CD8-positive, alpha-beta memory T cell (primary cell): ENCODE measurements around the gene PFDN5. TPM values are rescaled to one million over a fixed set of nuclear protein-coding genes. Genes with fewer than 3 reads are reported as not detected.

Experiments used
- CTCF ChIA-PET: fragments of 350-600 bp; sonication (Branson Sonifier 250); formaldehyde crosslinking; loops from one replicate; lab custom pipeline; 2021; ENCODE audit warnings: antibody characterized with exemption; lab: Charles Lee
- POLR2A ChIA-PET: fragments of 350-600 bp; sonication (Branson Sonifier 250); formaldehyde crosslinking; loops from one replicate; lab custom pipeline; 2021; ENCODE audit warnings: antibody characterized with exemption; lab: Charles Lee
- DNase-seq, 5 donors: peaks; one replicate each; pipeline versions ENCODE4 v3.0.0 to v3.0.0-alpha.2; 2020 to 2022; ENCODE audit warnings: mixed read lengths in 1 of 5
- H3K27ac ChIP-seq: one replicate; pipeline ENCODE4 v1.7.0; 2013; ENCODE audit warnings: low read depth, mild to moderate bottlenecking, low read length, moderate library complexity
- H3K27me3 ChIP-seq: 2 replicates; pipeline ENCODE4 v1.7.0; 2013; ENCODE audit warnings: low read length, mild to moderate bottlenecking; ENCODE audit not compliant: insufficient read depth, poor library complexity, severe bottlenecking
- H3K36me3 ChIP-seq: 2 replicates; pipeline ENCODE4 v1.7.0; 2013; ENCODE audit warnings: mild to moderate bottlenecking, low read length, moderate library complexity; ENCODE audit not compliant: insufficient read depth
- H3K4me1 ChIP-seq: 2 replicates; pipeline ENCODE4 v1.7.0; 2013; ENCODE audit warnings: mild to moderate bottlenecking, low read length, moderate library complexity; ENCODE audit not compliant: insufficient read depth
- H3K4me3 ChIP-seq: 2 replicates; pipeline ENCODE4 v1.7.0; 2013; ENCODE audit warnings: mild to moderate bottlenecking, low read length
- H3K9me3 ChIP-seq: 2 replicates; pipeline ENCODE4 v1.7.0; 2013; ENCODE audit warnings: mild to moderate bottlenecking, low read length
- H3K27ac Mint-ChIP-seq, 8 donors: one replicate each; pipeline ENCODE4 v1.8.0; 2020 to 2021; ENCODE audit warnings: mixed read lengths in 8 of 8, mild to moderate bottlenecking in 6 of 8, inconsistent platforms in 3 of 8, moderate library complexity in 3 of 8
- H3K27me3 Mint-ChIP-seq, 2 donors: one replicate each; pipeline ENCODE4 v1.8.0; 2020 to 2021; ENCODE audit warnings: mixed read lengths in 2 of 2, mild to moderate bottlenecking in 1 of 2, moderate library complexity in 1 of 2
- H3K36me3 Mint-ChIP-seq, 3 donors: one replicate each; pipeline ENCODE4 v1.8.0; 2020 to 2021; ENCODE audit warnings: mixed read lengths in 3 of 3, inconsistent platforms in 1 of 3, mild to moderate bottlenecking in 1 of 3
- H3K4me1 Mint-ChIP-seq, 3 donors: one replicate each; pipeline ENCODE4 v1.8.0; 2020 to 2021; ENCODE audit warnings: mixed read lengths in 3 of 3, inconsistent platforms in 1 of 3, mild to moderate bottlenecking in 1 of 3
- H3K4me3 Mint-ChIP-seq, 7 donors: one replicate each; pipeline ENCODE4 v1.8.0; 2020 to 2021; ENCODE audit warnings: mixed read lengths in 7 of 7, mild to moderate bottlenecking in 6 of 7, moderate library complexity in 4 of 7, inconsistent platforms in 2 of 7
- H3K9me3 Mint-ChIP-seq, 5 donors: one replicate each; pipeline ENCODE4 v1.8.0; 2020 to 2022; ENCODE audit warnings: mixed read lengths in 5 of 5, mild to moderate bottlenecking in 3 of 5, moderate library complexity in 2 of 5, inconsistent platforms in 1 of 5
- polyA plus RNA-seq: library from polyadenylated mRNA; unstranded; fragments of 300-500 nt; fragmentation: Illumina TruSeq; gene quantifications from one replicate; pipeline ENCODE4 v1.2.3, GENCODE V29; 2021
- total RNA-seq, 2 experiments: library from RNA; stranded (reverse); gene quantifications; one replicate each; pipeline ENCODE4 v1.2.3, GENCODE V29; 2021

Gene PFDN5
- total RNA-seq, result 100 to 1,000 TPM; 380 to 385 TPM
- 1,325 TPM for polyA plus RNA-seq

GRCh38 chr12:53295070-53295890 lies at the start of gene PFDN5:
Gene PFDN5 (plus strand): TSS chr12:53295542. CDS start chr12:53295568, 26 bp downstream.
- H3K36me3 ChIP-seq, result peaks cover 13% of the 10 kb centered on the region

GRCh38 chr12:53251477-53252348 lies 43.6 kb upstream of the PFDN5 start:
- Histone ChIP-seq H3K4me1 (peaks cover 41% of the 10 kb centered on the region), H3K4me3 (peak overlapping the region; percentile 83), H3K9me3 (no peaks in the 10 kb centered on the region), H3K27me3 (no peaks in the 10 kb centered on the region), H3K36me3 (no peaks in the 10 kb centered on the region), H3K27ac (peak overlapping the region; percentile 73)
- H3K27me3 Mint-ChIP-seq, result peaks cover 0 to 1% of the 10 kb centered on the region in 2 donors
- H3K4me3 Mint-ChIP-seq, result peak overlapping the region; percentile 97 to 99 (median 99)
- peak overlapping the region; percentile 90 to 100 (median 98) for H3K27ac Mint-ChIP-seq
- H3K4me1 Mint-ChIP-seq, result peaks cover 32 to 46% (median 46%) of the 10 kb centered on the region in 3 donors
- ChIA-PET CTCF (interaction anchor here (0.6 to 7.0 kb wide), 27 partner anchors 9 to 187 kb away, joined by 3 to 166 read pairs (median 4); partner anchors contain the start of genes AAAS, CSAD, ESPL1 and ITGB7), POLR2A (interaction anchor here (0.6 to 1.3 kb wide), 7 partner anchors 32 to 249 kb away, joined by 3 to 8 read pairs (median 4); partner anchors contain the start of gene TARBP2)
- H3K9me3 Mint-ChIP-seq, result no peaks in the 10 kb centered on the region
- peak; percentile 68 to 84 (median 69) for DNase-seq
- H3K36me3 Mint-ChIP-seq, result peaks cover 0 to 38% (median 0%) of the 10 kb centered on the region in 3 donors

More at GRCh38 chr12:53295070-53295890, at the start of gene PFDN5:
- H3K36me3 Mint-ChIP-seq, result peaks cover 0 to 42% (median 3%) of the 10 kb centered on the region in 3 donors
- Histone ChIP-seq H3K27me3 (no peaks in the 10 kb centered on the region), H3K9me3 (no peaks in the 10 kb centered on the region), H3K4me3 (peak within 1 kb of the TSS; percentile 90), H3K27ac (peak within 1 kb of the TSS; percentile 87), H3K4me1 (peaks cover 41% of the 10 kb centered on the region)
- DNase-seq, result peak; percentile 72 to 93 (median 87)
- POLR2A ChIA-PET, result interaction anchor here (0.5 to 2.0 kb wide), 18 partner anchors 22 to 435 kb away, joined by 3 to 12 read pairs (median 4); partner anchors contain the start of genes AAAS, CSAD, EIF4B and ESPL1
- peak within 1 kb of the TSS; percentile 93 to 100 (median 99) for H3K27ac Mint-ChIP-seq
- peaks cover 43 to 53% (median 47%) of the 10 kb centered on the region in 3 donors for H3K4me1 Mint-ChIP-seq
- H3K9me3 Mint-ChIP-seq, result no peaks in the 10 kb centered on the region
- peak within 1 kb of the TSS; percentile 97 to 100 (median 100) for H3K4me3 Mint-ChIP-seq
- CTCF ChIA-PET, result interaction anchor here (0.7 to 11.3 kb wide), 11 partner anchors 9 to 164 kb away, joined by 3 to 192 read pairs (median 4); partner anchors contain the start of genes AAAS, CSAD and ITGB7
- H3K27me3 Mint-ChIP-seq, result no peaks in the 10 kb centered on the region

GRCh38 chr12:53252349-53252916 lies 42.9 kb upstream of the PFDN5 start:
- POLR2A ChIA-PET, result interaction anchor here (0.6 to 1.5 kb wide), 4 partner anchors 14 to 248 kb away, joined by 3 to 5 read pairs (median 4); partner anchors contain the start of gene TARBP2
- DNase-seq, result no peak
- no peaks in the 10 kb centered on the region for H3K27me3 ChIP-seq
- Mint-ChIP-seq H3K27me3 (peaks cover 0 to 1% of the 10 kb centered on the region in 2 donors), H3K27ac (peak overlapping the region; percentile 86 to 100 (median 97)), H3K4me3 (peak overlapping the region; percentile 97 to 99 (median 99)), H3K9me3 (no peaks in the 10 kb centered on the region), H3K36me3 (peaks cover 0 to 39% (median 0%) of the 10 kb centered on the region in 3 donors), H3K4me1 (peaks cover 32 to 46% (median 46%) of the 10 kb centered on the region in 3 donors)
- H3K27ac ChIP-seq, result peak overlapping the region; percentile 73
- H3K36me3 ChIP-seq, result no peaks in the 10 kb centered on the region
- peaks cover 41% of the 10 kb centered on the region for H3K4me1 ChIP-seq
- H3K4me3 ChIP-seq, result peak overlapping the region; percentile 83
- no peaks in the 10 kb centered on the region for H3K9me3 ChIP-seq
- CTCF ChIA-PET, result interaction anchor here (0.9 to 7.0 kb wide), 5 partner anchors 15 to 188 kb away, joined by 3 to 166 read pairs (median 5); partner anchors contain the start of genes CSAD, ESPL1 and ZNF740

GRCh38 chr12:53253298-53253697 lies 42.0 kb upstream of the PFDN5 start:
- ChIA-PET CTCF (interaction anchor here (0.9 to 7.0 kb wide), 5 partner anchors 35 to 68 kb away, joined by 3 to 166 read pairs (median 4); partner anchors contain the start of gene AAAS), POLR2A (interaction anchor here (0.6 to 1.5 kb wide), 2 partner anchors 13 to 54 kb away, joined by 5 read pairs; no protein-coding TSS in a partner anchor)
- peaks cover 34 to 46% (median 46%) of the 10 kb centered on the region in 3 donors for H3K4me1 Mint-ChIP-seq
- H3K36me3 ChIP-seq, result no peaks in the 10 kb centered on the region
- H3K4me1 ChIP-seq, result peaks cover 41% of the 10 kb centered on the region
- H3K4me3 ChIP-seq, result peak overlapping the region; percentile 83
- H3K9me3 ChIP-seq, result no peaks in the 10 kb centered on the region
- H3K9me3 Mint-ChIP-seq, result no peaks in the 10 kb centered on the region
- no peaks in the 10 kb centered on the region for H3K27me3 ChIP-seq
- DNase-seq, result no peak
- H3K27ac ChIP-seq, result no peak overlapping the region
- peak overlapping the region in 7 of 8 donors; percentile 61 to 99 (median 90) for H3K27ac Mint-ChIP-seq
- H3K36me3 Mint-ChIP-seq, result peaks cover 0 to 41% (median 0%) of the 10 kb centered on the region in 3 donors
- peak overlapping the region; percentile 97 to 99 (median 99) for H3K4me3 Mint-ChIP-seq
- peaks cover 0 to 1% of the 10 kb centered on the region in 2 donors for H3K27me3 Mint-ChIP-seq

- Mint-ChIP-seq H3K9me3 (no peaks in the 10 kb centered on the region), H3K27me3 (peaks cover 0 to 1% of the 10 kb centered on the region in 2 donors), H3K27ac (peak overlapping the region in 5 of 8 donors; percentile 21 to 89 (median 47)), H3K36me3 (peaks cover 0 to 41% (median 0%) of the 10 kb centered on the region in 3 donors), H3K4me3 (peak overlapping the region in 1 of 7 donors; percentile 37), H3K4me1 (peaks cover 34 to 46% (median 46%) of the 10 kb centered on the region in 3 donors)
- Histone ChIP-seq H3K4me3 (no peak overlapping the region), H3K4me1 (peaks cover 41% of the 10 kb centered on the region), H3K36me3 (no peaks in the 10 kb centered on the region), H3K27ac (no peak overlapping the region), H3K9me3 (no peaks in the 10 kb centered on the region), H3K27me3 (no peaks in the 10 kb centered on the region)
- POLR2A ChIA-PET, result no interaction called here
- CTCF ChIA-PET, result interaction anchor here (1.3 to 7.0 kb wide), 3 partner anchors 33 to 60 kb away, joined by 4 to 166 read pairs (median 8); no protein-coding TSS in a partner anchor
- DNase-seq, result no peak
Observed at GRCh38 chr12:53254816-53255545, 40.4 kb upstream of the PFDN5 start.

GRCh38 chr12:53255996-53256395 lies 39.3 kb upstream of the PFDN5 start:
- peak overlapping the region in 5 of 8 donors; percentile 20 to 73 (median 42) for H3K27ac Mint-ChIP-seq
- POLR2A ChIA-PET, result no interaction called here

More at GRCh38 chr12:53255996-53256395, 39.3 kb upstream of the PFDN5 start:
- no peaks in the 10 kb centered on the region for H3K27me3 ChIP-seq
- H3K27ac ChIP-seq, result no peak overlapping the region
- no peak for DNase-seq
- H3K4me1 ChIP-seq, result peaks cover 41% of the 10 kb centered on the region
- Mint-ChIP-seq H3K27me3 (peaks cover 0 to 1% of the 10 kb centered on the region in 2 donors), H3K9me3 (no peaks in the 10 kb centered on the region), H3K4me3 (peak overlapping the region in 2 of 7 donors; percentile 48 to 67), H3K36me3 (peaks cover 0 to 41% (median 0%) of the 10 kb centered on the region in 3 donors), H3K4me1 (peaks cover 32 to 45% (median 43%) of the 10 kb centered on the region in 3 donors)
- no peak overlapping the region for H3K4me3 ChIP-seq
- CTCF ChIA-PET, result interaction anchor here (1.0 to 7.0 kb wide), 4 partner anchors 12 to 96 kb away, joined by 4 to 166 read pairs (median 7); partner anchors contain the start of gene ESPL1
- H3K36me3 ChIP-seq, result no peaks in the 10 kb centered on the region
- no peaks in the 10 kb centered on the region for H3K9me3 ChIP-seq
